Hepatocyte (in vitro differentiated cells): ENCODE data around the gene TMEM121B.

Source experiments
- CTCF ChIP-seq: fragments of 200-600 bp; sonication (generic); IDR thresholded peaks from 2 replicates; pipeline ENCODE4 v1.5.1; 2016; ENCODE audit warnings: antibody characterized with exemption, mild to moderate bottlenecking; ENCODE audit not compliant: poor library complexity
- EZH2phosphoT487 ChIP-seq: fragments of 200-600 bp; sonication (generic); IDR thresholded peaks from one replicate; pipeline ENCODE4 v1.6.1; 2018; ENCODE audit warnings: antibody characterized with exemption, mild to moderate bottlenecking, low read depth, moderate library complexity; ENCODE audit not compliant: unreplicated experiment, severe bottlenecking

- TF ChIP-seq CTCF (no peak), EZH2phosphoT487 (no peak)
Measured at GRCh38 chr22:17143826-17144225, 22.7 kb upstream of the TMEM121B start.
